Measurements from ENCODE around the gene IL1RN. TPM values are rescaled to one million over a fixed set of nuclear protein-coding genes. Genes with fewer than 3 reads are reported as not detected.

IL1RN gene
- 0.10 to 0.62 TPM (median 0.53 TPM) in 5 replicates for total RNA-seq (2022; extraction: Qiagen RNA extraction; ENCODE audit: low read depth)

GRCh38 chr2:113126845-113127645 is at the start of gene IL1RN:
Gene IL1RN (plus strand): TSS chr2:113127598. CDS start chr2:113127625, 27 bp downstream.

GRCh38 chr2:113173542-113174375 is 46.4 kb downstream of the IL1RN start, which contains the start of gene PSD4:
Gene PSD4 (plus strand): TSS chr2:113173971. CDS start chr2:113182457, 8,486 bp downstream.

Other genes with a start within 250 kb of the IL1RN start
- gene IL37, start 216.4 kb upstream of the IL1RN start, total RNA-seq (2022; extraction: Qiagen RNA extraction; ENCODE audit: low read depth), result not detected in 5 replicates
- 0.13 TPM in 1 of 5 replicates, not detected in the others for gene IL36G, start 149.6 kb upstream of the IL1RN start, total RNA-seq (2022; extraction: Qiagen RNA extraction; ENCODE audit: low read depth)
- not detected in 5 replicates for gene IL36A, start 122.1 kb upstream of the IL1RN start, total RNA-seq (2022; extraction: Qiagen RNA extraction; ENCODE audit: low read depth)
- 0.13 TPM in 1 of 5 replicates, not detected in the others for gene IL36B, start 74.7 kb upstream of the IL1RN start, total RNA-seq (2022; extraction: Qiagen RNA extraction; ENCODE audit: low read depth)
- 0.05 to 0.08 TPM (median 0.05 TPM) in 3 of 5 replicates, not detected in the others for gene IL36RN, start 68.4 kb upstream of the IL1RN start, total RNA-seq (2022; extraction: Qiagen RNA extraction; ENCODE audit: low read depth)
- not detected in 5 replicates for gene IL1F10, start 59.6 kb upstream of the IL1RN start, total RNA-seq (2022; extraction: Qiagen RNA extraction; ENCODE audit: low read depth)
- gene PSD4, start 46.4 kb downstream of the IL1RN start, total RNA-seq (2022; extraction: Qiagen RNA extraction; ENCODE audit: low read depth), result 10.8 to 13.2 TPM (median 12.7 TPM) in 5 replicates
- gene PAX8, start 151.3 kb downstream of the IL1RN start, total RNA-seq (2022; extraction: Qiagen RNA extraction; ENCODE audit: low read depth), result 0.65 to 1.3 TPM (median 0.95 TPM) in 5 replicates

All from A549 treated with GW870086 at 1 μM for 4 hours (cell line).